ENCODE measurements around the gene EIPR1.

Gene EIPR1

DNA sequence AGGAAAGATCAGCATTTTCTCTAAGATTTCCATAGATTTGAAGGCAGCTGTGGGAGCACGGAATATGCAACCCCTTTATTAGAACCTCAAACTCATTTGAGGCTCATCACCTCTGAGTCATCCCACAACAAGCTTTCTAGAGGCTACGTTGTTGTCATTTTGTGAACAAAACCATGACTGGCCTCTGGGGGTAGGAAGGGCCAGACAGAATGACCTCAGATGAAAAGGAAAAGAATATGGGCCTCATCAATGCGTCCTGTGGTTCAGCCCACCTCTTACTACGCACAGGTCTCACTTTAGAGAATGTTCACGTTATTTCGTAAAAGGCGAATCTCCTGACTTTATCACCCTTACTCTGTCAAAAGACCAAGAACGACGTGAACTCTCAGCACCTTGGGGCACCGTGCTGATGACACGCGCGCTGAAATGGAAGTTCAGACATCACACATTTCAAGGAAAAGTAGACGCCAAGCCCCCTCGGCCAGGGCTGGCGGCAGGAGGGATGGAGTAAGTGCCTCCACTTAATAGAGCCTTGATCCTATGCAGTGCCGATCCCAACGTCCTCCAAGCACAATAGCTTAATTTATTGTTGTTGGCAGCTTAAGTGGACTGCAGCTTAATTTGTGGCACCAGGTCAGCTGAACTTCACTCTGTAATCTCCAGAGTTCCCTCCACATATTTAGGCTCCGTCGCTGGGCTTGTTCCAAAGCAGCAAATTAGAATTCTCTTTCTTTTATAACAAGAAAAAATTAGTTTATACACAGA, 208.3 kb downstream of the EIPR1 start:
- DNase-seq = no peak

DNA sequence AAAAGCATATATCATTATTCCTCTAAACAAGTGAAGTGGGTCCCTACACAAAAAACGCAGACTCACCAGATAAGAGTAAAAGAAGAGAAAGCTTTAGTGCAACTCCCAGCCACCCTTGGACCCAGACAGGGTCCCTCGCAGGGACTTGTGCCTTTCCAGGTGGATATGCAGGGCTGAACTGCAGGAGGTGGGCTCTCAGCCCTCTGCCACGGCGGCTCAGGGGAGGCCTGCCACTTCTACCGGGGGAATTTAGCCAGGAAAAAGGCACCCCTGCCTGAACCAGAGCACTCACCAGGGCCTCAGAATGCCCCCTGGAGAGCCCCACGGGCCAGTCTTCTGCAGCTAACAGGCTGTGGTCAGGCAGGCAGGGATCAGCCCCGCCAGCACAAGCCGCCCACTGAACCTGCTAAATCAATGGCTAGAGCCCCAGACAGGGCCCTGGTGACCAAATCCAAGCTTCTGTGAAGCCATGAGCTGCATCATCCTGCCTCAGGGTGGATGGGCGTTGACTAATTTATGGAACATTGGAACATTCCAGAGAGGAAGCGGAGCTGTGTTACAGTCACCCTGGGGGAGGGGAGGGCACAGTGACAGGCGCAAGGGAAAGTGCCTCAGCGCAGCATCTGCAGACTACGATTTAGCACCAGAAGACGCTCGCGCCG, 209.3 kb downstream of the EIPR1 start:
- no peak for DNase-seq

DNA sequence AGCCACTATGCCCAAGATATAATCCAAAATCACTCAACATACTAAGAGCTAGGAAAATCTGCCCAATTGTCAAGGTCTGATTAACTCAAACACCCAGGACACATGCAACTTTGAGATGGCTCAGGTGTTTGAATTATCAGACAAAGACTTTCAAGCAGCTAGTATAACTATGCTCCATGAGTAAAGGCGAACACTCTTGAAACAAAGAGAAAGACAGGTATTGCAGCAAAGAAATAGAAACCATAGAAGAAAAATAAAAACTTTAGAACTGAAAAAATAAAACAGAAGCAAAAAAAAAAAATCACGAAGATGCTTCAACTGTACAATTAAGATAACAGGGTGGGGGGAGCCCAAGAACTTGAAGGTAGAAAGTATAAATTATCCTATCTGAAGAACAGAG, 214.2 kb downstream of the EIPR1 start:
- no peak for DNase-seq

DNA sequence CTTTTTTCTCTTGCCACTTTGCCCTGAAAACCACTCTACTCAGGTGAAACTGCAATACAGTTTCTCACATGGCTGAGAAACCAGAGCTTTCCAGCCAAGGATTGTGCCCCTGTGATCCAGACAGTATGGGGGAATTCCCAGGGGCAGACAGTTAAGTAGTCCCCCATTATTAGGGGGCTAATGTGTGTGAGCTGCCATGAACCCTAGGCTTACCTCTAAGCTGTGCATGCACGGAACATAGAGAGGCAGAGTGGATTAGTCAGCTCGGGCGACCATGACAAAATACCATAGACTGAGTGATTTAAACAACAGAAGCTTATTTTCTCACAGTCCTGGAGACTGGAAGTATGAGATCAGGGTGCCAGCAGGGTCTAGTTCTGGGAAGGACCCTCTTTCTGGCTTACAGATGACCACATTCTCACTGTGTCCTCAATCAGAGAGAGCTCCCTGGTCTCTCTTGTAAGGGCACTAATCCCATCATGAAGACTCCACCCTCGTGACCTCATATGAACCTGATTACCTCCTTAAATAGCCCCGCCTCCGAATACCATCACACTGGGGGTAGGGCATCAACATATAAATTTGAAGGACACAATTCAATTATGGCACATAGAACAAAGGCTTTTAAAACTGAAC, 215.1 kb downstream of the EIPR1 start:
- no peak for DNase-seq

DNA sequence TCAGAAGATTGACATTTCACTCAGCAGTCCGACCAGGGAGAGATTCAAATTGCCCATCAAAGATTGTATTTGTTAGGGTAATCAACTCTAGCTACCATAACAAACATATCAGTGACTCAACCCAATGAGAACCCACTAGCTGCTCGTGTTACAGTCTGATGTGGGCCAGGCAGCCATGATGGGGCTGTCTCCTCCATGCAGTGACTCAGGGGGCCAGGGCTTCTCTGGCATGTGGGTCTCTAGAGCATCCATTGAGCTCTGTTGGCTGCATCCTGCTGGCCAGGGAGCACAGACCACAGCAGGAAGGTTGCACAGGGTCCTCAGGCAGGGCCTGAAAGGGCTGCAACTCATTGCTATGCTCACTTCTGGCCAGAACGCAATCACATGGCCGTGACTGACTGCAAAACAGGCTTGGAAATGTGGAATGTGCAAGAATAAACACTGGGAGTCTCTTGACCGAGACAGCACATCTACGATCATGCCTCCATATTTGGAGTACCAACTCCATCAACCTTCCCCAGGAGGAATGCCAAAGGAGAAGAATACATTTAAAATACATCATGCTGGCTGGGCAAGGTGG, 216.8 kb downstream of the EIPR1 start:
- no peak for DNase-seq

- no peak for DNase-seq
These were observed 217.7 kb downstream of the EIPR1 start for GRCh38 chr2:3159782-3160545.

DNA sequence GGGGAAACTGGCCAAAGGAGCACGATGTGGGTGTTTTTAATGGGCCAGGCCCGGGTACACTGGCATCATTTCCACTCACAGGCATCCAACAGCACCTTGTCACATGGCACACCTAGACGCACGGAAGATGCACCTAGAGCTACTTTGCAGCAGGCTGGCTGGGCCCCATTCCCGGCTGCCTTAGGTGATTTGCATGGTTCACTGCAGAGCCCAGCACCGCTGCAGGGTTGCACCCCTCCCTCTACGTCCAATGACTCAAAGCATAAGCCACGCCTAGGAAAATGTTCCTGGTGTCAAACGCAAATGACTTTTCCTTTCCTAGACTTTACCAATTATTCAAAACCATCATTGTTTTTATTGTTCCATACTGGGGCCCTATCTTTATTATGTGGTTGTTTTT, 222.9 kb downstream of the EIPR1 start:
- DNase-seq = no peak

GRCh38 chr2:3154146-3154545, 223.5 kb downstream of the EIPR1 start:
- DNase-seq = no peak

DNA sequence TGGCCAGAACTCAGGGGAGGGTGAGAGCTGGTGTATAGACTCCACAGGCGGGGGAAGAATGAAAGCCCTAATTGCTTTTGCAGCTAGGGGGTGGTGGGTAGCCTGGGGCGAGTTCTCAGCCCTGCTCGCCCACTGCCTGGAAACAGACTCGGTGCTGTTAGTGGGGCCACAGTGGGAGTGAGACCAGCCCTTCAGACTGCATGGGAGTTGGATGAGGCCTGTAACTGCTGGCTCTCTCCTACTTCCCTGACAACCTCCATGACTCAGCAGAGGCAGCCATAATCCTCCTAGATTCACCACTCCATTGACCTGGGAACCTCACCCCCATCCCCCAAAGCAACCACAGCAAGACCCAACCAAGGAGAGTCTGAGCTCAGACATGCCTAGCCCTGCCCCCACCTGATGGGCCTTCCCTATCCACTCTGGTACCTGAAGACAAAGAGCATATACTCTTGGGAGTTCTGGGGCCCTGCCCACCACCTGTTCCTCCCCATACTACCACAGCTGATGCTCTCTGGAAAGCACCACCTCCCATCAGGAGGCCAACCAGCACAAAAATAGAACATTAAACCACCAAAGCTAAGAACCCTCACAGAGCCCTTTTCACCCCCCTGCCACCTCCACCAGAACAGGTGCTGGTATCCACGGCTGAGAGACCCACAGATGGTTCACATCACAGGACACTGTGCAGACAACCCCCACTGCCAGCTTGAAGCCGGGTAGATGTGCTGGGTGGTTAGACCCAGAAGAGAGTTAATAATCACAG, 226.3 kb downstream of the EIPR1 start:
- no peak for DNase-seq

GRCh38 chr2:3149441-3150217, 228.0 kb downstream of the EIPR1 start:
- no peak for DNase-seq

- no peak for DNase-seq
These were observed 228.9 kb downstream of the EIPR1 start for GRCh38 chr2:3148716-3149115.

DNA sequence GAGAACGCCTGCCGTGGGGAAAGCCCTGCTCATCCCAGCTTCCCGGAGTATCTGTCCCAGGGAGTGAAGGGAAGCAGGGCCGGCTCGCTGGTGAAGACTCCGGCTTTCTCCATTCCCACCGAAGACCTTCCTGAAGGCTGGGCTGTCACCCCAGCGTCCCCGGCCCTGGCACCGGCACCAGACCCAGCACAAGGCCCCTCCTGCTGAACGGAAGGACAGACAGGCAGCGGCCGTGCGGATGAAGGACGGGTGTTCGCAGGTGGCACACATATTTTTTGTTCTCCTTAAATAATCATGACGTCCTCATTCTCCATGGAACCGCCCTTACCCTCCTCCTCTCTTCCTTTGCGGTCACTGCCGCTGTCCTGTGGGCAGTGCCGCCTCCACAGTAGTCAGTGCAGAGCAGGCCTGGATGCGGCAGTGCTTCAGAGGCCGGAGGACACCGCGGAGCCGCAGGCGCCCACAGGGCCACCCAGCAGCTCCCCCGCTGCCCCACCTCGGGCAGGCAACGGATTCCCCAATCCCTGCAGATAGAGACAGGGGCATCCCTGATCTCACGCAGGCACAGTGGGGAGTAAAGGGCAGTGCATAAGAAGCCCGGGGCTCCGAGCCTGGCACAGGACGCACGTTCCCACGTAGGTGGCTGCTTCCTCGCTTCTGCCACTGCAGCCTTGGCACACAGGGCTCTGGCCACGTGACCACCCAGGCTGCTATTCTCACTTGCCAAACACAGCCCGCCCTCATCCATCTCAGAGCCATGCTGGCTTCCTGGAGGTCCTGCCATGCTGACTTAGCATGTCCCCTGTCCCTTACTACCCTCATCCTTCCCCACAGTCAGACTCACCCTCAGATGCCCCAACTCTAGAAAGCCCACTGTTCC, 229.7 kb downstream of the EIPR1 start:
- no peak for DNase-seq

DNA sequence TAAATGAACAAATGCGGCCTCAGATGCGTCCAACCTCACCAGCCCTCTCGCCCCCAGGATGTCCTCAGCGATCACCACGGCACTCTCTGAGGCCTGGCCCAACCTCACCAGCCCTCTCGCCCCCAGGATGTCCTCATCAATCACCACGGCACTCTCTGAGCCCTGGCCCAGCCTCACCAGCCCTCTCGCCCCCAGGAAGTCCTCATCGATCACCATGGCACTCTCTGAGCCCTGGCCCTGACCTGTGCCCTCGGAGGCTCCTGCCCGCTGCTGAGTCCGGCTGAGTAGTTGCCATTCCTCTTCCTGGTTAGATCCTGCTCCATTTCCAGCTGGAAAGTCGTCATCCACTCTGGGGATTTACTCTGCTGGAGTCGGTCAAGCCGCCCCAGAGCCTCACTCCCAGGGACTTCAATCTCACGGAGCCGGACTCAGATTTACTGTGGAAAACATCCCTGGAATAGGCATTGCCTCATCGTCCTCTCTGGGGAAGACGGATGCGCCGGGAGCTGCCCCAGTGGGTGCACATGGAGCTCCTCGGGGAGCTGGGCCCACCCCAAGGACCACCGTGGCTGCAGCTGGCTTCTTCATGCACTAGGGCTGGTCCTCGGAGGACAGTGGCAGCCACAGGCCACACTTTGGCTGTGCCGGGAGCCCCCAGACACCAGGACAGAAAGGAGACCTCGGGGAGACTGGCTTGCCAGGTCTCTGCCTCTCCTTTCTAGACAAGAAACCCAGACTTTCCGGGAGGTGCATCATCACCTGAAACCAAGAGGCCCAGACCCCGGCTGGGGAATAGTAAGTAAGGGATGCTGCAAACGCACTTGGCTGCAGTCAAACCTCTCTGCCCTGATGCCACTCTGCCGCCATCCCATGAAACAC, 230.6 kb downstream of the EIPR1 start:
- no peak for DNase-seq

DNA sequence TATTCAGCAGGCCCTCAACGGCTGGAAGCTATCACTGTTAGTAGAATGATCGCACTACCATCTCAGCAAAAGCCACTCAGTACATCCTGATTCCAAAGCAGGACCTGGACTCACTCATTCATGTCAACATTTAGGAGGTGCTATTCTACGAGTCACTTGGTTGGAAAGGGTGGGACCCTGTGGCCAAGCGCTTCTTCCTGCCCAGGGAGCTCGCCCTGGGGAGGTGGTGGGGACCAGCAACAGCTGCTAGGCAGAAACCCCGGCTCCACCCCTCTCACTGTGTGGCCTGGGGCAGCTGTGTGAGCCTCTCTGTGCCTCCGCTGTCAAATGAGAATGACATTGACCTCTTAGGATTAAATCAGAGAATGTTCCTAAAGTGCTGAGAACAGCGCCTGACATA, 231.4 kb downstream of the EIPR1 start:
- no peak for DNase-seq

GRCh38 chr2:3145471-3146021, 232.1 kb downstream of the EIPR1 start:
- DNase-seq = no peak

- DNase-seq = no peak
These were observed 232.8 kb downstream of the EIPR1 start for GRCh38 chr2:3144856-3145255.

GRCh38 chr2:3143602-3144001, 234.0 kb downstream of the EIPR1 start:
- DNase-seq = no peak

DNA sequence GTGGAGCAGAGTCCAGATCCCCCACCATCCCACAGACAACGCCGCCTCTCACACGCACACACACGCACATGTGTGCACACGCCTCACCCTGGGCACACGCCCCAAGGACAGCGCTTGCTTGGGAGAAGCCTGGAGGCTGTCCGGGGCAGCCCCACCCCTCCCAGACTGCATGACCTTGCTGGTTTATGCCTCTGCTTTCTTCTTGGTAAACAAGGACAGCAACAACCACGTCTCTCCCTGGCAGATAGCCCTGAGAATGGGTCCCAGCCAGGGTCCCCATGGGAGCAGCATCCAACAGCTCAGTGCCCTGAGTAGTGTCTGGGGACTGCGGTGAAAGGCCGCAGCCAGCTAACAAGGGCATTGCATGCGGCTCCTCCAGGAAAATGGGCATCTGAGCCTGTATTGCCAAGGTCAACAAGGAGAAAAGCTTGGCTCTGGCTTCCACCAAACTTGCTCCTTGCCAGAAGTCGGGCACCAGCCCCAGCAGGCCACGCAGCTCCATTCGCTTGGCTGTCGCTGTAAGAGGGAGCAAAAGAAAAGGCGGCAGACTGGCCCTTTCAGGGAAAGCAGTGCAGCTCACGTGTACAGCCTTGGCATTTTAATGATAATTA, 234.6 kb downstream of the EIPR1 start:
- DNase-seq = peak; percentile 33

GRCh38 chr2:3142210-3142609, 235.4 kb downstream of the EIPR1 start:
- no peak for DNase-seq
